OCI-LY7 (cell line): Measurements from ENCODE around the gene CNPPD1.

ENCODE experiments used
- CTCF ChIP-seq: fragments of 200-600 bp; sonication (generic); conservative IDR thresholded peaks from 2 replicates; pipeline ENCODE4 v1.5.1; 2014; ENCODE audit warnings: mild to moderate bottlenecking, antibody characterized with exemption, low read length, moderate library complexity, mixed read lengths
- EZH2phosphoT487 ChIP-seq: fragments of 200-600 bp; sonication (generic); IDR thresholded peaks from 2 replicates; pipeline ENCODE4 v1.6.1; 2018; ENCODE audit warnings: low read depth, borderline replicate concordance, mild to moderate bottlenecking, mixed run types, antibody characterized with exemption, low read length, moderate library complexity, mixed read lengths

- no peak for TF ChIP-seq CTCF
- TF ChIP-seq EZH2phosphoT487, result no peak
These were observed 54.3 kb downstream of the CNPPD1 start for GRCh38 chr2:219122202-219122980.
